CD4-positive, alpha-beta T cell (primary cell): Measurements from ENCODE around the gene SKP1. TPM values are rescaled to one million over a fixed set of nuclear protein-coding genes. Genes with fewer than 3 reads are reported as not detected.

Experiments
- ATAC-seq: fragments of 200-7000 bp; cut with Tn5 transposase; one replicate; pipeline ENCODE4 v1.10.0; 2022; ENCODE audit warnings: mild to moderate bottlenecking; ENCODE audit not compliant: poor library complexity
- CTCF ChIA-PET: fragments of 350-600 bp; sonication (Branson Sonifier 250); formaldehyde crosslinking; loops from one replicate; lab custom pipeline; 2021; ENCODE audit warnings: antibody characterized with exemption, inconsistent platforms; lab: Charles Lee
- POLR2A ChIA-PET: fragments of 350-600 bp; sonication (Branson Sonifier 250); formaldehyde crosslinking; loops from one replicate; lab custom pipeline; 2021; ENCODE audit warnings: antibody characterized with exemption, inconsistent platforms; lab: Charles Lee
- DNase-seq, 14 experiments: peaks; one replicate each; pipeline ENCODE4 v3.0.0-alpha.2; 2013 to 2020; ENCODE audit warnings: mixed read lengths in 2 of 14
- H3K27ac ChIP-seq, 2 donors: one replicate each; pipeline versions ENCODE4 v1.5.1 to v1.7.0; 2013; ENCODE audit warnings: low read length in 2 of 2, low read depth in 1 of 2, mild to moderate bottlenecking in 1 of 2
- H3K27me3 ChIP-seq, 2 experiments: 1 replicate in 1 of 2; 2 replicates in 1 of 2; pipeline versions ENCODE4 v1.6.1 to v1.7.0; 2013; ENCODE audit warnings: low read length in 2 of 2, control low read depth in 1 of 2, mild to moderate bottlenecking in 1 of 2, moderate library complexity in 1 of 2; ENCODE audit not compliant: insufficient read depth in 2 of 2, control insufficient read depth in 1 of 2
- H3K36me3 ChIP-seq: one replicate; pipeline ENCODE4 v1.6.1; 2013; ENCODE audit warnings: low read length, control low read depth; ENCODE audit not compliant: insufficient read depth
- H3K4me1 ChIP-seq: one replicate; pipeline ENCODE4 v1.6.1; 2013; ENCODE audit warnings: low read length, control low read depth; ENCODE audit not compliant: insufficient read depth
- H3K4me3 ChIP-seq: one replicate; pipeline ENCODE4 v1.5.1; 2013; ENCODE audit warnings: mild to moderate bottlenecking, low read length, moderate library complexity
- H3K9me3 ChIP-seq, 2 experiments: 1 replicate in 1 of 2; 2 replicates in 1 of 2; pipeline versions ENCODE4 v1.6.1 to v1.7.0; 2013; ENCODE audit warnings: low read length in 2 of 2, mild to moderate bottlenecking in 2 of 2, control low read depth in 1 of 2, moderate library complexity in 1 of 2; ENCODE audit not compliant: control insufficient read depth in 1 of 2, insufficient read depth in 1 of 2
- H3K27ac Mint-ChIP-seq: one replicate; pipeline ENCODE4 v1.8.0; 2020; ENCODE audit warnings: mixed read lengths
- H3K27me3 Mint-ChIP-seq: one replicate; pipeline ENCODE4 v1.8.0; 2021; ENCODE audit warnings: mixed read lengths
- H3K36me3 Mint-ChIP-seq: one replicate; pipeline ENCODE4 v1.8.0; 2021; ENCODE audit warnings: low read depth, mixed read lengths
- H3K4me1 Mint-ChIP-seq: one replicate; pipeline ENCODE4 v1.8.0; 2021; ENCODE audit warnings: low read depth, mixed read lengths
- H3K4me3 Mint-ChIP-seq: one replicate; pipeline ENCODE4 v1.8.0; 2020; ENCODE audit warnings: mild to moderate bottlenecking, mixed read lengths
- H3K9me3 Mint-ChIP-seq: one replicate; pipeline ENCODE4 v1.8.0; 2020; ENCODE audit warnings: mixed read lengths
- CTCF ChIP-seq: fragments of 200-600 bp; IDR thresholded peaks from one replicate; pipeline ENCODE4 v1.8.0; 2022; ENCODE audit warnings: antibody characterized with exemption, mild to moderate bottlenecking
- intact Hi-C, 2 experiments: fragments of 100-400 bp; cut with DNase I in 1 of 2; cut with micrococcal nuclease in 1 of 2; formaldehyde crosslinking; loops; one replicate each; pipeline versions ENCODE4 v1.15.1 to v1.9.0; 2023 to 2025; cut with DNase I, micrococcal nuclease
- total RNA-seq, 174 experiments: library from RNA in 2 of 174; stranded (reverse) in 2 of 174; gene quantifications; one replicate each; pipeline ENCODE4 v1.2.3 and lab custom pipeline; 2021 to 2026

Gene SKP1
- total RNA-seq, 2 experiments from 2014 or later, result 303 to 314 TPM

GRCh38 chr5:134100283-134101091 lies 76.3 kb downstream of the SKP1 start:
- Mint-ChIP-seq H3K36me3 (no peaks in the 10 kb centered on the region), H3K4me3 (peak overlapping the region; percentile 57), H3K9me3 (no peaks in the 10 kb centered on the region), H3K27me3 (no peaks in the 10 kb centered on the region), H3K4me1 (peaks cover 90% of the 10 kb centered on the region), H3K27ac (peak overlapping the region; percentile 94)
- H3K36me3 ChIP-seq, result no peaks in the 10 kb centered on the region
- ATAC-seq, result peak; percentile 71
- POLR2A ChIA-PET, result interaction anchor here (0.6 to 3.4 kb wide), 13 partner anchors 27 to 1653 kb away, joined by 3 to 25 read pairs (median 3); partner anchors contain the start of genes IRF1, PPP2CA, SKP1 and VDAC1
- intact Hi-C loops, result loop anchor here in 1 of 2 experiments (1.0 to 2.0 kb wide), 2 partner anchors 10 to 16 kb away; no protein-coding TSS in a partner anchor
- peak; percentile 60 to 94 (median 78) for DNase-seq
- no peaks in the 10 kb centered on the region for H3K9me3 ChIP-seq
- H3K27ac ChIP-seq, result peak overlapping the region; percentile 83 to 97
- CTCF ChIA-PET, result interaction anchor here (0.6 to 5.8 kb wide), 20 partner anchors 9 to 104 kb away, joined by 3 to 77 read pairs (median 6); partner anchors contain the start of gene TCF7
- no peaks in the 10 kb centered on the region for H3K27me3 ChIP-seq
- H3K4me3 ChIP-seq, result no peak overlapping the region
- H3K4me1 ChIP-seq, result peaks cover 97% of the 10 kb centered on the region
- TF ChIP-seq CTCF, result no peak

GRCh38 chr5:134099939-134100282 lies 76.8 kb downstream of the SKP1 start:
- Histone ChIP-seq H3K4me1 (peaks cover 95% of the 10 kb centered on the region), H3K9me3 (no peaks in the 10 kb centered on the region), H3K27me3 (no peaks in the 10 kb centered on the region), H3K4me3 (no peak overlapping the region), H3K27ac (peak overlapping the region; percentile 83 to 97), H3K36me3 (no peaks in the 10 kb centered on the region)
- Mint-ChIP-seq H3K4me1 (peaks cover 85% of the 10 kb centered on the region), H3K27ac (peak overlapping the region; percentile 94), H3K9me3 (no peaks in the 10 kb centered on the region), H3K4me3 (peak overlapping the region; percentile 57), H3K36me3 (no peaks in the 10 kb centered on the region), H3K27me3 (no peaks in the 10 kb centered on the region)
- ATAC-seq, result no peak
- POLR2A ChIA-PET, result interaction anchor here (0.6 to 3.4 kb wide), 11 partner anchors 27 to 1609 kb away, joined by 3 to 25 read pairs (median 5); partner anchors contain the start of genes IRF1, PPP2CA, SKP1 and VDAC1
- intact Hi-C loops, result loop anchor here in 1 of 2 experiments (1.0 to 2.0 kb wide), 2 partner anchors 10 to 17 kb away; no protein-coding TSS in a partner anchor
- CTCF ChIA-PET, result interaction anchor here (0.6 to 5.8 kb wide), 18 partner anchors 9 to 103 kb away, joined by 3 to 77 read pairs (median 6); no protein-coding TSS in a partner anchor
- no peak for DNase-seq
- no peak for TF ChIP-seq CTCF

- no peak for TF ChIP-seq CTCF
- DNase-seq, result no peak
- peak overlapping the region; percentile 83 to 97 for H3K27ac ChIP-seq
- peak overlapping the region; percentile 94 for H3K27ac Mint-ChIP-seq
- intact Hi-C loops, result no loop called here
- H3K36me3 Mint-ChIP-seq, result no peaks in the 10 kb centered on the region
- no peaks in the 10 kb centered on the region for H3K9me3 Mint-ChIP-seq
- no peaks in the 10 kb centered on the region for H3K36me3 ChIP-seq
- no peaks in the 10 kb centered on the region for H3K27me3 Mint-ChIP-seq
- peak overlapping the region; percentile 57 for H3K4me3 Mint-ChIP-seq
- ChIA-PET POLR2A (interaction anchor here (0.7 to 3.4 kb wide), 7 partner anchors 26 to 126 kb away, joined by 3 to 25 read pairs (median 5); partner anchors contain the start of genes PPP2CA and VDAC1), CTCF (interaction anchor here (0.9 to 5.8 kb wide), 11 partner anchors 8 to 73 kb away, joined by 3 to 77 read pairs (median 11); no protein-coding TSS in a partner anchor)
- no peak for ATAC-seq
- no peaks in the 10 kb centered on the region for H3K9me3 ChIP-seq
- no peak overlapping the region for H3K4me3 ChIP-seq
- H3K4me1 Mint-ChIP-seq, result peaks cover 80% of the 10 kb centered on the region
- H3K4me1 ChIP-seq, result peaks cover 95% of the 10 kb centered on the region
- H3K27me3 ChIP-seq, result no peaks in the 10 kb centered on the region
These were observed 77.4 kb downstream of the SKP1 start for GRCh38 chr5:134099288-134099872.
